Stimulated activated CD4-positive, alpha-beta T cell treated with anti-CD3 and anti-CD28 coated beads, TNF-alpha, amount 100 ng/mL, for 4 hours (primary cell): ENCODE data around the gene EFNB1.

Experiments used
- DNase-seq, 3 experiments: peaks; one replicate each; pipeline ENCODE4 v3.0.0-alpha.2; 2020; ENCODE audit warnings: low read depth in 3 of 3

Gene EFNB1

GRCh38 chrX:68827848-68828624 is 785 bp upstream of the EFNB1 start:
- peak; percentile 53 to 68 (median 63) for DNase-seq

- DNase-seq: no peak
Measured at GRCh38 chrX:68829582-68830418, 979 bp downstream of the EFNB1 start.

GRCh38 chrX:68830419-68831404 is 1.9 kb downstream of the EFNB1 start:
- DNase-seq: no peak

- DNase-seq: no peak
Measured at GRCh38 chrX:68831405-68832100, 2.7 kb downstream of the EFNB1 start.

- DNase-seq: no peak
Measured at GRCh38 chrX:68832101-68832416, 3.2 kb downstream of the EFNB1 start.

GRCh38 chrX:68832516-68833447 is 4.0 kb downstream of the EFNB1 start:
- DNase-seq: no peak

- DNase-seq: no peak
Measured at GRCh38 chrX:68833448-68833805, 4.6 kb downstream of the EFNB1 start.

- no peak for DNase-seq
Measured at GRCh38 chrX:68833855-68834331, 5.1 kb downstream of the EFNB1 start.

- DNase-seq: no peak
Measured at GRCh38 chrX:68834371-68835103, 5.7 kb downstream of the EFNB1 start.

GRCh38 chrX:68835104-68835442 is 6.3 kb downstream of the EFNB1 start:
- no peak for DNase-seq

GRCh38 chrX:68835468-68835867 is 6.6 kb downstream of the EFNB1 start:
- no peak for DNase-seq

GRCh38 chrX:68837119-68837518 is 8.3 kb downstream of the EFNB1 start:
- no peak for DNase-seq

GRCh38 chrX:68838571-68838910 is 9.7 kb downstream of the EFNB1 start:
- DNase-seq: no peak

- DNase-seq: no peak
Measured at GRCh38 chrX:68839771-68840170, 10.9 kb downstream of the EFNB1 start.

GRCh38 chrX:68840256-68840655 is 11.4 kb downstream of the EFNB1 start:
- DNase-seq: no peak

- no peak for DNase-seq
Measured at GRCh38 chrX:68841251-68842049, 12.6 kb downstream of the EFNB1 start.

GRCh38 chrX:68842351-68842750 is 13.5 kb downstream of the EFNB1 start:
- no peak for DNase-seq

- no peak for DNase-seq
Measured at GRCh38 chrX:68842781-68843581, 14.2 kb downstream of the EFNB1 start.
